GM18505 (cell line): ENCODE data around the gene RAD9A.

Experiments
- ATAC-seq: cut with Tn5 transposase; IDR thresholded peaks from one replicate; pipeline ENCODE4 v1.9.1; 2021; ENCODE audit not compliant: unreplicated experiment
- POLR2A ChIP-seq: IDR thresholded peaks from 4 replicates; pipeline ENCODE4 v1.6.1; 2011; ENCODE audit warnings: borderline replicate concordance; ENCODE audit not compliant: insufficient read depth, insufficient read length; ENCODE audit errors: extremely low read depth

RAD9A gene

DNA sequence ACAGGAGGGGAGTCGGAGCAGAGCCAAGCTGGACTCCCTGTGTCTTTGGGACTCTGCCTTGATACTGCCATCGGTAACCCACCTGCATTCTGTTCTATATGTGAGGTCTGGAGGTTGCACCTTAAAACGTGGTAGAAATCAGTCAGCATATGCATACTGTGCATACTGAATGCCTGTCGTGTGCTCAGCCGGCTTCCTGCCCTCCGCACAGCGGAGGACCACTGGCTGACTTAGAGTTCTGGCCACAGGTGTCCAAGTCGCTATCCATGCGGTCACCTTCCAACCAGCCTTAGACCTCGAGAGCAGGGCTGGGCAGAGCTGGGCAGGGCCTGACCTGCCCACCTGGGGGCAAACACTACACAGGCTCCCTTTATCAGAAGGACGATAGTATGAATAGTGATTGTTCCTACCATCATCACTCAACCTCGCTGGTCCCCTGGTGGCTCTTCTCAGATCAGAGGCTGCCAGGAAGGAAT is 15.9 kb downstream of the RAD9A start:
- ATAC-seq = no peak
- TF ChIP-seq POLR2A = no peak

DNA sequence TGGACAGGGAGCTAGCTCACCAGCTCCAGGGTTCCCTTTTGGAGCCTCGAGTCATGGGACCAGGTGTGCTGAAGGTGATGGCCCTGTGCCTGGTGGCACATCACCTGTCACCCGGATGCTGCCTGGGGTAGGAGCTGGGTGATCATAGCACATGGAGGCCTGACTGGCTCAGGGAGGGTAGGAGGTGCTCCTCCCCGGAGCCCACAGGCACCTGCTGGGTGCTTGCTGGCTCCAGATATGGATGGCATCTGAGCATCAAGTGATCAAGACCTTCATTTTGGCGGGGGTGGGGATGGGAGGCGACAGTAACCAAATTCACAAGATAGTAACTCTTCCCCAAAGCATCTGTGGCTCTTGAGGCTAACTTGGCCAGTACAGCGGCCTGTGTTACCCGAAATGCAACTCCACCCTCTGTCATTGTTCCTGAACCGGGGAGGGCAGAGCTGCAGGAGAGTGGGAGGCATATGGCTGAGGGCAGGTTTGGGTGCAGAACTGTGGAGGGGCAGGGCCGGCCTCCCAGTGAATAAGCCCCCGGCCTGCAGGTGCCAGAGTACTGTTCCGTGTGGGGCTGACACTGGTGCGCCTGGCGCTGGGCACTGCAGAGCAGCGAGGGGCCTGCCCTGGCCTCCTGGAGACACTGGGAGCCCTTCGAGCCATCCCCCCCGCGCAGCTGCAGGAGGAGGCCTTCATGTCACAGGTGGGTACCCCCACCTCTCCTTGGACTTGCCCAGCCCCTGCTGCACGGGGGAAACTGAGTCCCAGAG is 16.8 kb downstream of the RAD9A start:
- TF ChIP-seq POLR2A = no peak
- ATAC-seq = no peak

DNA sequence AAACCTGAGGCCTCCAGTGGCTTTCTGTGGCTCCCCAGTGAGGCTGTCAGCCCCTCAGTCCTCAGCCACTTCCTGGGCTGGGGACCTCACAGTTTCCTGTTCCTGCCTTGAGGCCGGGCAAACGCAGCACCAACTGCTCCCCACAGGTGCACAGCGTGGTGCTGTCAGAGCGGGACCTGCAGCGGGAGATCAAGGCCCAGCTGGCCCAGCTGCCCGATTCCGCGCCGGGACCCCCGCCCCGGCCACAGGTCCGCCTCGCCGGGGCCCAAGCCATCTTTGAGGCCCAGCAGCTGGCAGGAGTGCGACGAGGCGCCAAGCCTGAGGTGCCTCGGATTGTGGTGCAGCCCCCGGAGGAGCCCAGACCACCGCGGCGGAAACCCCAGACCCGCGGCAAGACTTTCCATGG is 17.5 kb downstream of the RAD9A start:
- peak; percentile 65 for TF ChIP-seq POLR2A

DNA sequence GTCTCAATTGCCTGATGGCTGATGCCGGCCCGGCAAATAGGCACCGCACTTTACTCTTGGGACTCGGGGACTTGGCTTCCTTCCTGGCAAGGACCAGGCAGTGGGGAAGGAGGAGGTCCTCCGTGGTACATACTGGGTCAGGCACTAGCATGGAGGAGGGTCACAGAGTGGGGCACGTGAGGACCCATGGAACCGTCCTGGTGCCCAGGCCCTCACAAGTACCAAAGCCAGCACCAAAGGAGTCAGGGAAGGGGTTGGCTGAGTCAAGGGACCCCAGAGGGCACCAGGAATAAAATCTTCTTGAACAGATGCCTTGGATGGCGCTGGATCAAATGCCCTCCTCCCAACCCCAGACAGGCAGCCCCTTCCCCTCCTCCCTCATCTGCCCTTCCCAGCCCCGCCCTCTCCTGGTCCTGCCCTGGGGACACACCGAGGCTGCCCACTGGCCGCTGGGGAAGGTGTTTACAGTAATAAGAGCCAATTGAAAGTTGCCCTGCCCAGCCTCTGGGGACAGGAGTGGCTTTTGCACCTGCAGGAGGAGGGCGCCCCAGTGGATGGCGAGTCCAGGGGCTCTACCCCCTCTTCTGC is 18.1 kb downstream of the RAD9A start:
- TF ChIP-seq POLR2A = no peak
- no peak for ATAC-seq

More for the DNA sequence above, 17.5 kb downstream of the RAD9A start:
- no peak for ATAC-seq

DNA sequence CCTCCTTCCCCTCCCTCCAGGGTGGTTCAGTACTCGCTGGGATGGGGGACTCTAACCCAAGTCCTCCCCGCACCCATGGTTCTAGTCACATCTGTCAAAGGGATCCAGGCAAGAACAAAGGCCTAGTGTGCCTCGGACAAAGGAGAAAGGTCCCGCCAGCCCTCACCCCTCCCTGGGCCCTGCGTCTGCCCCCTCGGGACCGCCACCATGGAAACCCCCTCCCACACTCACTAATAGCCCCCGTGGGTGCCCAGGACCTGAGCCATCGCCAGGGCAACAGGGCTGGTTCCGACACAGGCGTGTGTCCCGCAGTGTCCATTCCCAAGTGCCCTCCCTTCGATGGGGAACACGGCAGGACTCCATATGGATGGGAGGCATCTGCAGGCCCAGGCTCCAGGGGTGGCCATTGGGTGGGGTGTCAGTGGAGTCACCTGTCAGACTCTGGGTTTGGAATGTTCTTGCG is 18.6 kb downstream of the RAD9A start:
- no peak for ATAC-seq
- TF ChIP-seq POLR2A = peak; percentile 30

DNA sequence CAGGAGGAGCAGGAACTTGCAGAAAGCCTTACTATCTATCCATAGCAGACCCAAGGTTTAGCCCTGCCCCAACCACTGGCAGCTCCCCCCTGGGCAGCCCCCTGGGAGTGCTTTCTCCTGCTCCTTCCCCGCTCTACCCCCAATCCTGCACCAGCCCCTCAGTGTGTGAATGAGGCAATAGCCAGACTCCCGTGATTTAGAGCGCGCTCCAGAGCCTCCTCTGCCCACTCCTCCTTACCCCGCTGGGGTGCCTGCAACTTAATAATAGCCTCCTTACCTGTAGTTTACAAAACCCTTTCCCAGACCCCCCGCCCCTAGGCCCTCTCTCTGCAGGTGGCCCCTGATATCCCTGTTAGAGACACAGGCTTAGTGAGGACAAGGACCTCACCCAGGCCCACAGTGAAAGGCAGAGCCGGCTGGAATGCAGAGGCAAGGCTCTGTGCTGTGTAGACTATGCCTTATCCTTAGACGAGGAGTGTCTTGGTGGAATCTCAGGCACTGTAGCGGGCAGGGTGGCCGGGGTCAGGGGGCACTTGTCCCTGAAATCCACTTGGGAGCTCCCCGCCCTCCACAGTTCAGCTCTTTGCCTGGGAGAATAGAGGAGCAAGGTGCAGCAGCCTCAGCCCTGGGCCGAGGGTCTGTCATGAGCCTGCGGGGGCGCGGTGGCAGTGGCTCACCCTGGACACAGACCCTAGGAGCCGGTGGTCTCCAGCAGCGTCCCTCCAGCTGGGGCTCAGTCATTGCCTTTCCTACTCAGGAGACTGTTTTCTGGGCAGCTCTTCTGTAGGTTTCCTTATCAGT is 19.4 kb downstream of the RAD9A start:
- ATAC-seq = no peak

DNA sequence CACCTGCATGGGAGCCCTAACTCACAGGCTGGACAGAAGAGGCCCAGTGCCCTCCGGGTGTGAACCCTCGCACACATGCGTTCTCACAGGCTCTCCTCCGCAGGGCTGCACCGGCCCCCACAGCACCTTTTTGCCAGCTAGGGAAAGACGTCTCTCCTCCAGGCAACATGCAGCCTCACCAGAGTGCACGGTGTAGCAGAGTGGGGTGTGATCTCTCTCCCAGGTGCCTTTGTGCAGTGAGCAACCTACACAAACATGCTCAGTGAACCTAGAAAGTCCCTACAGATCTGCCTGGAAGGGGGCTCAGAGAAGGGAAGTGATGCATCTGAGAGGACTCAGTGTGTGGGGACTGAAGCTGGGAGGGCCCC is 20.0 kb downstream of the RAD9A start:
- TF ChIP-seq POLR2A = no peak
- no peak for ATAC-seq

More for the DNA sequence above, 19.4 kb downstream of the RAD9A start:
- peak; percentile 32 for TF ChIP-seq POLR2A

DNA sequence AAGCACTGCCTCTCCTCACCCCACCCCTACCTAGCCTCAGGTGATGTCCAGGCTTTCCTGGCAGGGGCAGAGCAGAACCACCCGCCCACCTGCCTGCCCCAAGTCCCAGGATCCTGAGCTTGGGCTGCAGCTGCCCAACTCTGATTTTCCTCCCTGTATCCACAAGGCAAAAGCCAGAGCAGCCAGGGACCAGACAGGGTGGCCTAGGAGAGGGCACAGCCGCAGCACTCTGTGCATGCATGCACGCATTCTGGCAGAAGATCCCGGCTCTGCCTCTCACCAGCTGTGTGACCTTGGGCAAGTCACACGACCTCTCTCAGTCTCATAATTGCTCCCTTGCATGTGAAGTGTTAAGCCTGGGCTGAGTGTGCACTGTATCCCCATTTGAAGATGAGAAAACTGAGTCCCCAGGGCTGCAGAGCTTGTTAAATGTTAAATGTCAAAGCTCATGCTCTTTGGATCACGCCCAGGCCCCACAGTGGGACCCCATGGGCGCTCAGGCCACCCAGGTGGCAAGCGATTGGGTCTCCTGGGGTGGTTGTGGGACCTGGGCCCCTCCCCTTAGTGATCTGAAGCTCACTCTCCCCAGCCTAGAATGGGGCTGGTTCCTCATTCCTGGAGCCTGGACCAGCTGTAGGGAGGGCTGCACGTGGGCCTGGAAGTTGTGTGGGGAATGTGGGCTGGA is 20.9 kb downstream of the RAD9A start:
- ATAC-seq = no peak
- TF ChIP-seq POLR2A = no peak

DNA sequence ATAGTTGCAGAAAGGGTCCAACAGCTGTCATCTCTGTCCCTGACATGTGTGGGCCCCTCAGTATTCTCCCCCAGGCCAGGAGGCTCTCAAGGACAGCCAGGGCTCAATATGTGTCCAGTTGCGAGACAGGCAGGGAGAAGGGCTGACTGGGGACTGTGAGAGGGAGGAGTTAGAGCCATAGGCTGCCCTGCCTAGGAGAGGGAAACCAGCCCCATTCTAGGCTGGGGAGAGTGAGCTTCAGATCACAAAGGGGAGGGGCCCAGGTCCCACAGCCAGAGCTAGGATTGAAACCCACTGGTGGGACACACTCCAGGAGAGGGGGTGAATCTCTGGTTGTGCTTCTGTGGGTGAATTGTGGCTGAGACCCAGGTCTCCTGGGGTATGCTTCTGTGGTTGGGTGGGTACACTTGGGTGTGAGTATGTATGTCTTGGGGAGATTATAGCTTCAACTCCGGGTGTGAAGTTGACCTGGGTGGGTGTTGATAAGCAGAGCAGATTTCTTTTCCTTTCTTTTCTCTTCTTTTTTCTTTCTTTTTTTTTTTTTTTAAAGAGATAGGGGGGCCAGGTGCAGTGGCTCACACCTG is 21.6 kb downstream of the RAD9A start:
- TF ChIP-seq POLR2A = no peak
- ATAC-seq = no peak

DNA sequence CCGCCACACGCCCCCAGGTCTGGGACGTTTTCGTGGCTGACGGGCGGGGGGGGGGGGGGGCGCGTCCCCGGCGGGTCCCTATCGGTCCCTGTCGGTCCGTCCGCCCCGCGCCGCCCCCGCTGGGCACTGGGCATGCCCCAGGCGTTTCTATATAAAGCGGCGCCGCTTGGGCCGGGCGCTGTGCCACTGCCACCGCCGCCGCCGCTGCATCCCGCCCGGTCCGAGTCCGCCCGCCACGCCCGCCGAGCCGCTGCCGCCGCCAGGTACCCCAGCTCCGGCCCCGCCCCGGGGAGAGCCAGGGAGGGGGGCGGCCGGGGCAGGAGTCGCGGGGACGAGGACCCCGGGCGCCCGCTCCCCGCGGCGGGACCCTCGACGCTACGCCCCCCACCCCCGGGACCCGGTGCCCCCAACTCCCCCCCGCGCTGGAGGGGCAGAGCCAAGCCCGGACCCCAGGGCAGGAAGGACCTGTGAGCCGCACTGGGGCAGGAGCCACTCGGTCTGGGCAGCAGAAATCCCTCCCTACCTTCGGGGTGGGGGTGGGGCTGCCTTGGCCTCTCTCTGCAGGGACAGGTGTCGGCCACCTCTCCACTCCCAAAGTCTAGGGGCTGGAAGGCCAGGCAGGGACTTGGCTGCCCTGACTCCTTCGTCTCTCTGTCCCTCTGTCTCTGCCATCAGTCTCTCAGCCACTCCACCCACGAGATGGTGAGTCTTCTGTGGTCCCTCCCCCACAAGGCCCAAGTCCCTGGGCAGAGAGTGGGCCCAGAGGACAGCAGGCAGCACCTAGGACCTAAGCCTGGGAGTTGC is 23.9 kb downstream of the RAD9A start, which contains the start of gene CARNS1:
Gene CARNS1, plus strand, starts transcription at position 178 of the 804 bp plus-strand sequence. Its CDS starts 522 bp downstream, at position 700.
- ATAC-seq = no peak
- TF ChIP-seq POLR2A = no peak

DNA sequence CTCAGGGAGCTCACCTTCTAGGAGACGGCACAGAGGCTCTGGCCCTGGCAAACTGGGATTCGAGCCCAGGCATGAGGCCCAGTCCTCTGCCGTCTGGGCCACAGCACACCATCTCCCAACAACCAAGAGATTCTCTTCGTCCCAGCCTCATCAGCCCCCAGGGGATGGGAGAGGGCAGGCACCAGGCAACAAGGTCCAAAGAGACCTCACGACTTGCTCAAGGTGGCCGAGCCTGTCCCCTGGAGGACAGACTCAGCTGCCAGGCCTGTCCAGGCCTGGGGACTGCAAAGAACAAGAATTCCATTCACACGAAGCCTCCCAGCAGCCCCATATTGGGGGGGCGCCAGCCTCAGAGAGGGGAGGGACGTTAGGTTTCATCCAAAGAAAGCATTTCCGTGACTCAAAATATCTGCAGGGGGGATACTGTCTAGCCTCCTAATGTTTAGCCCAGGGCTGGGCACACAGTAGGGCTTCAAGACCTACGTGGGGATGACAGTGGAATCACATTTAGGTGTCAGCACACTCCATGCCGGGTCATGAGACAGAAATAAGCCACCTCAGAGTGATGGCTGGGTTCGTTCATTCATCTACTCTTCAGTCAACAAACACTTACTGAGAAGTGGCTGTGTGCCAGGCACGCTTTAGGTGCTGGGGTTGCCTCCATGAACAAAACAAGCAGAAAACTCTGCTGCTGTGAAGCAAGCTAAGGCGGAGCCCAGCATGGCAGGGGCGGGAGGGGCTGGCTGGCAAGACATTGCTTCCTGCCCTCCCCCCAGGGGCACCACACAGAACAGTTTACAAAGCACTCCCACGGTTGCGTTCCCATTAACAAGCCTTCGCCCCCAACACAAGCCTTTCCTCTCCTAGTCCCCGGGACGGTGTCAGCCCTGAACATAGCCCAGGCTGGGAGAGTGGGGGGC is 24.9 kb downstream of the RAD9A start:
- TF ChIP-seq POLR2A = no peak
- ATAC-seq = no peak
